Caco-2 (cell line): ENCODE results near the gene BIRC7. TPM values are rescaled to one million over a fixed set of nuclear protein-coding genes. Genes with fewer than 3 reads are reported as not detected.
"Not testable (repeated sequence)": the region's sequence is repeated elsewhere in the genome, so short reads cannot be mapped to it uniquely, and the experiment has no call there.

Source experiments
- BruUV-seq: library from RNA; stranded (reverse); fragments of 400-500 nt; replicated peaks from 2 replicates; lab custom pipeline; 2021; lab: Mats Ljungman, UMichigan
- CTCF ChIA-PET: fragments of 300-600 bp; sonication (Branson Sonifier 250); formaldehyde crosslinking; loops from one replicate; lab custom pipeline; 2022; ENCODE audit warnings: antibody characterized with exemption; lab: Charles Lee
- POLR2A ChIA-PET: fragments of 300-600 bp; sonication (Branson Sonifier 250); formaldehyde crosslinking; loops from one replicate; lab custom pipeline; 2022; ENCODE audit warnings: antibody characterized with exemption; lab: Charles Lee
- DNase-seq, 2 experiments: peaks; one replicate each; pipeline versions ENCODE4 v3.0.0 to v3.0.0-alpha.2; 2020 to 2022
- H3K27me3 ChIP-seq: replicated peaks from 2 replicates; pipeline ENCODE4 v1.6.0; 2011; ENCODE audit warnings: low read length; ENCODE audit not compliant: control insufficient read depth, insufficient read depth
- H3K36me3 ChIP-seq: 2 replicates; pipeline ENCODE4 v1.5.1; 2011; ENCODE audit warnings: low read length; ENCODE audit not compliant: control insufficient read depth, insufficient read depth
- H3K4me1 ChIP-seq: fragments of 250-450 bp; sonication (Bioruptor Pico); 2 replicates; pipeline ENCODE4 v1.5.1; 2020; ENCODE audit warnings: mild to moderate bottlenecking
- H3K4me3 ChIP-seq: 2 replicates; pipeline ENCODE4 v1.5.1; 2011; ENCODE audit warnings: low read depth, mild to moderate bottlenecking, control low read depth, low read length
- H3K9me3 ChIP-seq: fragments of 250-450 bp; sonication (Bioruptor Pico); 2 replicates; pipeline ENCODE4 v1.5.1; 2020; ENCODE audit warnings: mild to moderate bottlenecking, moderate library complexity
- H3K27ac Mint-ChIP-seq: one replicate; pipeline ENCODE4 v1.8.0; 2022; ENCODE audit warnings: mixed read lengths; ENCODE audit not compliant: unreplicated experiment
- H3K27me3 Mint-ChIP-seq: one replicate; pipeline ENCODE4 v1.8.0; 2022; ENCODE audit warnings: mixed read lengths; ENCODE audit not compliant: insufficient read depth, unreplicated experiment
- H3K36me3 Mint-ChIP-seq: one replicate; pipeline ENCODE4 v1.8.0; 2022; ENCODE audit warnings: mild to moderate bottlenecking, mixed read lengths; ENCODE audit not compliant: insufficient read depth, unreplicated experiment
- H3K4me1 Mint-ChIP-seq: one replicate; pipeline ENCODE4 v1.8.0; 2022; ENCODE audit warnings: low read depth, mixed read lengths; ENCODE audit not compliant: unreplicated experiment
- H3K4me3 Mint-ChIP-seq: one replicate; pipeline ENCODE4 v1.8.0; 2022; ENCODE audit warnings: mild to moderate bottlenecking, moderate library complexity, mixed read lengths; ENCODE audit not compliant: unreplicated experiment
- H3K9me3 Mint-ChIP-seq: one replicate; pipeline ENCODE4 v1.8.0; 2022; ENCODE audit warnings: mixed read lengths; ENCODE audit not compliant: unreplicated experiment
- CTCF ChIP-seq, 2 experiments: fragments of 200-600 bp in 1 of 2; IDR thresholded peaks; 1 replicate in 1 of 2; 2 replicates in 1 of 2; pipeline versions ENCODE4 v1.5.1 to v1.8.0; 2011 to 2022; ENCODE audit warnings: antibody characterized with exemption in 1 of 2, control low read depth in 1 of 2, inconsistent platforms in 1 of 2, low read depth in 1 of 2, low read length in 1 of 2, mild to moderate bottlenecking in 1 of 2, moderate library complexity in 1 of 2; ENCODE audit not compliant: insufficient read depth in 1 of 2, severe bottlenecking in 1 of 2, unreplicated experiment in 1 of 2
- intact Hi-C: fragments of 100-400 bp; cut with micrococcal nuclease; formaldehyde crosslinking; loops from one replicate; pipeline ENCODE4 v1.10.0; 2022; ENCODE audit not compliant: unreplicated experiment
- total RNA-seq: library from RNA; stranded (reverse); gene quantifications from 2 replicates; pipeline ENCODE4 v1.2.3, GENCODE V29; 2022

Gene BIRC7
- total RNA-seq, 1 experiment from 2014 or later = 0.54 TPM

DNA sequence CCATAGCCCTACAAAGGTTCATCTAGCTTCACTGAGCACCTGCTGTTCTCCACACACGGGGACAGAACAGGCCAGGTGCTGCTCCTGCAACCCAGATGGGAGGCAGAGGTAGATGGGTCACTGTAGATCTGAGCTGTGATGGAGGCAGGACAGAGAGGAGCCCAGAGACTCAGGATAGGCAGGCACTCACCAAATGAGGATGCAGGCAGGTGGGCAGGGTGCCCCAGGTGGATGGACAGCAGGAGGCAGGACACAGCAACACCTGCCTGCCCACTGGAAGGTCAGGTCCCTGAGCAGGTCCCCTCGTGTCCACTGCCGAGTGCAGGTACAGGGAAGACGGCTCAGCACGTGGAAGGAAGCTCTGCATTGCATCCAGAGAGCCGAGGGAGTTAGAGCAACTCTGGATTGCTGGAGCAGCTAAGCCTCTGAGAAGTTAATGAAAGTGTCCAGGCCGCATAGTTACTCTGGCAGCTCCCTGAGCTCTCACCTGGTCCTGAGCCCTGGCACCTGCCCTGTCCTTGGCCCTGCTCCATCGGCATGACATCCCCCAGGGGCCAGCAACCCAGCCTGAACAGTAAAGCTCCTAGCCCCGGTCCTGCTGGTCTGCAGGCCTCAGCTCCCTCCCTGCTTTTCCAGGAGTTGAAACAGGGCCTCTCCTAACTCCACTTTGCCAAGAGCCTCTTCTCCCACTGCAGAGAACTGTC, 14.9 kb upstream of the BIRC7 start:
- H3K27ac Mint-ChIP-seq = no peak overlapping the region
- ChIA-PET CTCF (interaction anchor here (0.7 to 1.3 kb wide), 3 partner anchors 14 to 52 kb away, joined by 3 to 4 read pairs (median 3); partner anchors contain the start of gene ARFGAP1), POLR2A (no interaction called here)
- H3K4me1 ChIP-seq = peaks cover 21% of the 10 kb centered on the region
- intact Hi-C loops = loop anchor here (5.0 kb wide), 1 partner anchor 161 kb away; no protein-coding TSS in a partner anchor
- H3K9me3 Mint-ChIP-seq = no peaks in the 10 kb centered on the region
- H3K9me3 ChIP-seq = no peaks in the 10 kb centered on the region
- TF ChIP-seq CTCF (IDR thresholded peaks at IDR 0.05; ENCODE audit: insufficient read depth in 1 of 2, low read depth in 1 of 2, low read length in 1 of 2, severe bottlenecking in 1 of 2, unreplicated experiment in 1 of 2) = no peak
- H3K4me1 Mint-ChIP-seq = peaks cover 13% of the 10 kb centered on the region
- no peaks in the 10 kb centered on the region for H3K36me3 Mint-ChIP-seq
- H3K36me3 ChIP-seq = no peaks in the 10 kb centered on the region
- H3K27me3 ChIP-seq = no peaks in the 10 kb centered on the region
- BruUV-seq = no TSS peak
- H3K27me3 Mint-ChIP-seq = peaks cover 3% of the 10 kb centered on the region
- H3K4me3 Mint-ChIP-seq = no peak overlapping the region
- no peak for DNase-seq
- H3K4me3 ChIP-seq = no peak overlapping the region

DNA sequence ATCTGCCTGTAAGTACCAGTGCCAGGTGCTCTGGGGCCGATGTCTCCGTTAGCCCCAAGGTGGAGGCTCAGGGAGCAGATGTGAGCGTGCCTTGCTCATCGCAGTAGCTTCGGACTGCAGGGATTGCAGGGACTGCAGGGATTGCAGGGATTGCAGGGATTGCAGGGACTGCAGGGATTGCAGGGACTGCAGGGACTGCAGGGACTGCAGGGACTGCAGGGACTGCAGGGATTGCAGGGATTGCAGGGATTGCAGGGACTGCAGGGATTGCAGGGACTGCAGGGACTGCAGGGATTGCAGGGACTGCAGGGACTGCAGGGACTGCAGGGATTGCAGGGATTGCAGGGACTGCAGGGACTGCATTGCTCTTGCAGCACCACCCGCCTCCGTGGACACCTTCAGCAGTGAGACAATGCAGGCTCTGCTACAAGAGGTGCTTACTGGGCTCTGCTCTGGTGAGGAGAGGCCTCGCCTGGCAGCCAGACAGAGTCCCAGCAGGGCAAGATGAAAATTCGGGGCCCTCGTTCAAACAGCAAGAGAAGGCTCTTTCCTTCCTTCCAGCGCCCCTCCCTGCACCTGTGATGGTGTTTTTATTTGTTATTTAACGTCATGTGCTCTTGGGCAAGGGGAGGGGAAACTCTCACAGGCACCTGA, 14.2 kb upstream of the BIRC7 start:
- H3K27me3 Mint-ChIP-seq, H3K36me3 Mint-ChIP-seq, H3K4me3 Mint-ChIP-seq, H3K4me3 ChIP-seq, H3K9me3 Mint-ChIP-seq, POLR2A ChIA-PET, BruUV-seq, H3K27ac Mint-ChIP-seq, H3K27me3 ChIP-seq, H3K9me3 ChIP-seq, DNase-seq, H3K36me3 ChIP-seq: not testable (repeated sequence)
- CTCF ChIA-PET = interaction anchor here (0.7 to 1.3 kb wide), 2 partner anchors 13 to 39 kb away, joined by 3 to 4 read pairs; no protein-coding TSS in a partner anchor
- peaks cover 20% of the 10 kb centered on the region for H3K4me1 ChIP-seq
- intact Hi-C loops = loop anchor here (2.0 to 5.0 kb wide), 2 partner anchors 51 to 161 kb away; partner anchors contain the start of gene ARFGAP1
- H3K4me1 Mint-ChIP-seq = peaks cover 13% of the 10 kb centered on the region

DNA sequence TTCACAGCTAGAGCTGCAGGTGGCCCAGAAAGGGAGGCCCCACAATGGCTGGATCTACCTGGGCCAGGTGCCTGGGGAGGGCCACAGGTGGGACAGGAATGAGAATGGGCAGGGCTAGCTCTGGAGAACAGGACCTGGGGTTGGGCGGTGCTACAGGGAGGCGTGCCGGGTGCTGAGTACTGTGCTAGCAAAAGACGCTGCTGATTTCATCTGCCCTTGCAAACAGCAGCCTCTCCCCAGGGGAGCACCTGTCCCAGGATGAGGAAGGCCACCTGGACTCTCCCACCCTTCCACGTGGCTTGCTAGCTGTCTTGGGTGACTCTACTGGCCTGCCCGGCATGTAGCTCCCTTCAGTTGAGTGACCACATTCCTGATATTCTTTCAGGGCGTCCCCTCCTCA, 13.2 kb upstream of the BIRC7 start:
- H3K4me3 Mint-ChIP-seq = no peak overlapping the region
- Histone ChIP-seq H3K27me3 (no peaks in the 10 kb centered on the region), H3K4me3 (no peak overlapping the region), H3K36me3 (no peaks in the 10 kb centered on the region), H3K4me1 (peaks cover 12% of the 10 kb centered on the region; the same call in 1 of the 2 replicates), H3K9me3 (no peaks in the 10 kb centered on the region)
- intact Hi-C loops = loop anchor here (2.0 to 5.0 kb wide), 2 partner anchors 50 to 160 kb away; partner anchors contain the start of gene ARFGAP1
- CTCF ChIA-PET = interaction anchor here (1.3 to 4.3 kb wide), 15 partner anchors 11 to 159 kb away, joined by 3 to 122 read pairs (median 19); partner anchors contain the start of genes ARFGAP1 and BIRC7
- peaks cover 3% of the 10 kb centered on the region for H3K27me3 Mint-ChIP-seq
- POLR2A ChIA-PET = no interaction called here
- no peak overlapping the region for H3K27ac Mint-ChIP-seq
- TF ChIP-seq CTCF (IDR thresholded peaks at IDR 0.05; ENCODE audit: insufficient read depth in 1 of 2, low read depth in 1 of 2, low read length in 1 of 2, severe bottlenecking in 1 of 2, unreplicated experiment in 1 of 2) = no peak
- no peaks in the 10 kb centered on the region for H3K9me3 Mint-ChIP-seq
- DNase-seq = peak in 1 of 2 experiments; percentile 63
- H3K4me1 Mint-ChIP-seq = peaks cover 7% of the 10 kb centered on the region
- no TSS peak for BruUV-seq
- H3K36me3 Mint-ChIP-seq = no peaks in the 10 kb centered on the region
